GM19395 (cell line): ENCODE measurements around the gene CD82.
A peak's percentile ranks its signal among the peaks of the same experiment; 100 is the strongest.
"Not testable (repeated sequence)": the region's sequence is repeated elsewhere in the genome, so short reads cannot be mapped to it uniquely, and the experiment has no call there.

ENCODE experiments used
- ATAC-seq: cut with Tn5 transposase; IDR thresholded peaks from one replicate; pipeline ENCODE4 v1.9.1; 2021; ENCODE audit warnings: mild to moderate bottlenecking, moderate library complexity; ENCODE audit not compliant: unreplicated experiment

Gene CD82

GRCh38 chr11:44533921-44534711 lies 31.3 kb upstream of the CD82 start:
- no peak for ATAC-seq

DNA sequence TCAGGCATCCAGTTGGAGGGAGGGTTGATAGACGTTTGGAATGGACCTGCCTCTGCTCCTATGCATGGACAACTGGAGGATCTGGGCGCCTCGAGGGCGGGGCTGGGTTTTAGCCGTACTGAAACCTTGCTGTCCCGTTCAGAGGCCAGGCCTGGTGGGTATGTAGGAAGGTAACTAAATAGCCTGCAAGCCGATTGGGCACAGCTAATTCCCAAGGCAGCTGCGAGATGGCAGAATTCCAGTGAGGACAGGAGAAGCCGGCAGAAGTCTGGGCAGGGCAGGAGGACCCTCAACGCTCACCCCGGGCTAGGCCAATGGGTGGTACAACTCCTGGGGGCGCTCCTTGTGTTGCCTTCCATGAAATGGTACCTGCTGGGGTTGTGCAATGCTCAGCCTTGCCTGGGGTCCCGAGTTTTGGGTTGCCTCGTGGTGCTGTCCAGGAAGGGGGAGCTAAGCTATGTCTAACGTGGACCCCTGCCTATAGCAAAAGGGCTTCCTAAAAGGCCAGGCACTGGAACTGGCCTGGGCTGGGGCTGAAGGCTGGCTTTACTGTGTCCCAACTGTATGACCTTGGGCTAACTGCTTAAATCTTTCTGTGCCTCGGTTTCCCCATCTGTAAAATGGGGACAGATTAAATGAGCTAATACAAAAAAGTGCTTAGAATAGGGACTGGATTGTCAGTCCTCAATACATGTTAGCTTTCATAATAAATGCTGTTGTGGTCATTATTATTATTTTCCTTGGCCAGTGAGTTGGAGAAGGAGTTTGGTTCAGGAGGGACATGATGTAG lies 30.1 kb upstream of the CD82 start:
- no peak for ATAC-seq

- ATAC-seq = no peak
Observed at GRCh38 chr11:44536788-44537516, 28.5 kb upstream of the CD82 start.

DNA sequence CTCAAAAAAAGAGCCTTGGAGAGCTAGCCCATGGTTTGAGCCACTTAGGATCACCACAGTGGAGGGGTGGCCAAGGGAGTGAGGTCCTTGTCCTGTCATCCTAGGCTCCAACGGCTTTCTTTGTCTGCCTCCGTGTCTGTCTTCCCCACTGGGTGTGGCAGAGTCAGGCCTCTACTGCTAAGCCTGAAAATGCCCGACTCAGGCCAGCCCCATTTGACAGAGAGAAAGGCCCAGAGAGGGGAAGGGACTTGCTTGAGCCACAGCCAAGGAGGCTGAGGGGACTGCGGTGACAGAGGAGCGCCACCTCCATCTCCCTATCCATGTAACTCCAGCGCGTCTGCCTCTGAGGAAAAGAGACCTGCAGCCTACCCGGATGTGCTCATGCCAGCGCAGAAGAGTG lies 27.8 kb upstream of the CD82 start:
- ATAC-seq = no peak

DNA sequence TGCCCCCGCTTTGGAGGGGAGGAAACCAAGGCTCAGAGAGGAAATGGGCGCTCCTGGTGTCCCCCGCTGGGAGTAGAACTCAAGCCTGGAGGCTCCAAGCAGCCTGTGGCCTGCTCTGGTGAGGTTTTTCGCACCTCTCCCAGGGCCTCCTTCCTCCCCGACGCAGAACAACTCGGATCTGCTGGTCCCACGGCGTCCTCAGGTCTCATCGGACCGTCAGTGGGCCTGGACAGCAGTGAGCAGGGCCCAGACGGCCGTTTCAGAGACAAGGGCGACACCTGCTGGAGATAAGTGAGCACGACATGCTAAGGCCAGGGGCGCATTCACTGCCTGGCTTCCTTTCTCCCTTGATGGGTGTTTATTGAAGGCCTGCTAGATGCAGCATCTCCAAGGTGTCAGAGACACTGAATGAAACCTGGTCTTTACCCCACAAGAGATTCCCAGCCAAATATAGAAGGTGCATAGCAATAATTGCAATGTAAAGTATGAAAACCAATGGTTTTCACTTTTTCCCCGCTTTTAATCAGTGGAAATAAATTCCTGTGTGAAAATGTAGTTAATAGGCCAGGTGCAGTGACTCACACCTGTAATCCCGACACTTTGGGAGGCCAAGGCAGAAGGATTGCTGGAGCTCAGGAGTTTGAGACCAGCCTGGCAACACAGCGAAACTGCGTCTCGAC lies 26.9 kb upstream of the CD82 start:
- peak; percentile 84 for ATAC-seq

- no peak for ATAC-seq
Observed at GRCh38 chr11:44539971-44540370, 25.5 kb upstream of the CD82 start.

GRCh38 chr11:44540667-44541066 lies 24.8 kb upstream of the CD82 start:
- ATAC-seq = no peak

GRCh38 chr11:44542372-44542771 lies 23.1 kb upstream of the CD82 start:
- ATAC-seq = no peak

DNA sequence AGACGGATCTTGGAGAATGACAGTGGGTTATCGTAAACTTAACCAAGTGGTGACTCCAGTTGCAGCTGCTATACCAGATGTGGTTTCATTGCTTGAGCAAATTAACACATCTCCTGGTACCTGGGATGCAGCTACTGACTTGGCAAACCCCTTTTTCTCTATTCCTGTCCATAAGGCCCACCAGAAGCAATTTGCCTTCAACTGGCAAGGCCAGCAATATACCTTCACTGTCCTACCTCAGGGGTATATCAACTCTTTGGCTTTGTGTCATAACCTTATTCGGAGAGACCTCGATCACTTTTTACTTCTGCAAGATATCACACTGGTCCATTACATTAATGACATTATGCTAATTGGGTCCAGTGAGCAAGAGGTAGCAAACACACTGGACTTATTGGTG lies 18.5 kb upstream of the CD82 start:
- not testable (repeated sequence) for ATAC-seq

- not testable (repeated sequence) for ATAC-seq
Observed at GRCh38 chr11:44547534-44547933, 17.9 kb upstream of the CD82 start.

DNA sequence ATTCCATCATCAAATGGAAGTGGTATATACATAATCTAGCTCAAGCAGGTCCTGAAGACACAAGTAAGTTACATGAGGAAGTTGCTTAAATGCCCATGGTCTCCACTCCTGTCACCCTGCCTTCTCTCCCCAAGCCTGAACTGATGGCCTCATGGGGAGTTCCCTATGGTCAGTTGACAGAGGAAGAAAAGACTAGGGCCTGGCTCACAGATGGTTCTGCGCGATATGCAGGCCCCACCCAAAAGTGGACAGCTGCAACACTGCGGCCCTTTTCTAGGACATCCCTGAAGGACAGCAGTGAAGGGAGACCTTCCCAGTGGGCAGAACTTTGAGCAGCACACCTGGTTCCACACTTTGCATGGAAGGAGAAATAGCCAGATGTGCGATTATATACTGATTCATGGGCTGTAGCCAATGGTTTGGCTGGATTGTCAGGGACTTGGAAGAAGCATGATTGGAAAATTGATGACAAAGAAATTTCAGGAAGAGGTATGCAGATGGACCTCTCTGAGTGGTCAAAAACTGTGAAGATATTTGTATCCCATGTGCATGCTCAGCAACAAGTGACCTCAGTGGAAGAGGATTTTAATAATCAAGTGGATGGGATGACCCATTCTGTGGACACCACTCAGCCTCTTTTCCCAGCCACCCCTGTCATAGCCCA lies 17.3 kb upstream of the CD82 start:
- no peak for ATAC-seq

- not testable (repeated sequence) for ATAC-seq
Observed at GRCh38 chr11:44548961-44549749, 16.3 kb upstream of the CD82 start.

DNA sequence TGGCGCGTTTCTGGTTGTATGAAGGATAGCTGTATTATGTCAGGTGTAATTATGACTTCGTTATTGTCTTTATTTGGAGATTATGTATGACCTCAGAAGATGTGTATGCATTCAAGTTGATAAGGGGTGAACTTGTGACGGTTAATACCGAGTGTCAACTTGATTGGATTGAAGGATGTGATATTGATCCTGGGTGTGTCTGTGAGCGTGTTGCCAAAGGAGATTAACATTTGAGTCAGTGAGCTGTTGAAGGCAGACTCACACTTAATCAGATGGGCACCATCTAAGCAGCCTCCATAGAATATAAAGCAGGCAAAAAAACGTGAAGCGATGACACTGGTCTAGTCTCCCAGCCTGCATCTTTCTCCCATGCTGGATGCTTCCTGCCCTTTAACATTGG lies 15.3 kb upstream of the CD82 start:
- ATAC-seq = no peak

DNA sequence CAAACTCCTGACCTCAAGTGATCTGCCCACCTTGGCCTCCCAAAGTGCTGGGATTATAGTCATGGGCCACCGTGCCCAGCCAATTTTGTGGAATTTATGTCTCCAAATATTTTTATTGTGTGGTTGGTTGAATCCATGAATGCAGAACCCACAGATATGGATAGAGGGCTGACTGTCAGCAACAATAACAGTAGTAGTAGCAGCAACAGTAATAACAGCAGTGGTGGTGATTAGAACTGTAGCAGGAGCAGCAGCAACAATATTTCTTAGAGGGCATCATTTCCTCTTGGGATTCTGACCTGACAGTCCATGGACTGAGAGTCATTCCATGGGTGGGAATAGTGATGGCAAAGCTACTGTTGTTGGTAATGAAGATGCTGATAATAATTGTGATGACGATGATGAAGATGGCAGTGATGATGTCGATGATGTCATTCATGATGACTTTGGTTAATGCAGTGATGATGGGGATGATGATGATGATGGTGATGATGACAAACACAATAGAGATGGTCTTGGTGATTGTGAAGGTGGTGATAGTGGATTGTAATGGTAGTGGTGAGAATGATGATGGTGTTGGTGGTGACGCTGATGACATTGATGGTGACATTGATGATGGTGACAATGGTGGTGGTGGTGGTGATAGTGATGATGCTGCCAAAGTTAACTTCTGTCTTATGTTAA lies 13.9 kb upstream of the CD82 start:
- no peak for ATAC-seq

DNA sequence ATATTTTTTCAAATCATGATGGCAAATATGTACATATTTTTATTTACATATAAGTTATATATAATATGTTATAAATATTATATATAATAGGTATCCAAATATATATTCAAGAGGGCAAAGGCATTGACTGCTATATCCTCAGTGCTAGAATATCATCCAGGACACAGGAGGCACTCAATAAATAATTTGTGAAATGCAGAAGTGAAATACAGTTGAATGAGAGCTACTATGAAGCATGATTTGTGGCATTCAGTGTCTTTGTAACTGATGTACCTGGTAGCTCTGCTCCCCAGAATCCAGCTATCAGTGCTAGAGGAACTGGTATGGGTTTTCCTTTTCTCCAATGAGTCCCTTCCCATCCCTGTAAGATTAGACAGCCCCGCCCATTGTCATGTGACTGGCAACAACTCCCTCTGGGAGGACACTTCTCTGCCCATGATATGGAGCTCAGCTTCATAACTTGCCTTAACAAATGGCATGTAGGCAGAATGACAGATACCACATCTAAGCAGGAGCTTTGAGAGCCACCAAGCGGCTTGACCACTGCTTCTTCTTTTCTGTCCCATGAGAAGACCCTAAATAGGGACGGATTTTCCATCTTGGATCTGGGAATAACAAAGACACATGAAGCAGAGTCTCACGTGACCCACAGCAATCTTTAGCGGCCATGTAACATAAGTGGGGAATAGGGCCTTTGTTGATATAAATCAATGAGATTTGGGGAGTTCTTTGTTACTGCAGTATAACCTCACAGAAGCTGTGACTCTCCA lies 10.2 kb upstream of the CD82 start:
- no peak for ATAC-seq

DNA sequence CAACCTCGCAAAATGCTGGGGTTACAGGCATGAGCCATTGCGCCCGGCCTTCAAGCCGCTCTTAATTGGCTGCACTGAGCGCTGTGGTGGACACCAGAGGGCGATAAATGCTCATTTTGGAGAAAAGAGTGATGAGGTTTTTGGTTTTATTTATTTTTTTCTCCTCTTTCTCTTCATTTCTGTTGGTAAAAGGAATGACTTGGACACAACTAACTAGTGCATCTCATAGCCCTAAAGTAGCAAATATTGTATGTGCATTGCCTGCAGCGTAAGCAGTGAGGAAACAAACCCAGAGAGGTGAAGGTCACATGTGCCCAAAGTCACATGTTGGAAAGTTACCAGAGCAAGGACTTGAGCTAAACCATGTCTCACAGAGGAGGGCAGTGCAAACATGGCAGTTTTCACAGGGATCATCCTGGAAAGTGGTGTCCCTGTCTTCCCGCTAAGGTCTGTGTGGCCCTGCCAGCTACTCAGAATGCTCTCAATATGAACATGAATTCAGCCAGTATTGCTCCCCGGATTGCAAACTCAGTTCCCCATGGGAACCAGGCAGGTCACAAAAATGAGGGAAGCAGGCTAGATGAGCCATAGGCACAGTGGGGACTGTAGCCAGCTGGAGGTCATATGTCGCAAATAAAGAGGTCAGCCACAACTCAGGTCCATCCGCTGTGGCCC lies 8.6 kb upstream of the CD82 start:
- ATAC-seq = peak; percentile 36

- ATAC-seq = no peak
Observed at GRCh38 chr11:44557464-44557863, 8.0 kb upstream of the CD82 start.
